GM23338 (cell line): Measurements from ENCODE around the gene B4GALT6. TPM values are rescaled to one million over a fixed set of nuclear protein-coding genes. Genes with fewer than 3 reads are reported as not detected.

Experiments
- ATAC-seq: fragments of 200-7000 bp; cut with Tn5 transposase; 3 replicates; pipeline ENCODE4 v1.9.1; 2020
- DNase-seq: peaks from one replicate; pipeline ENCODE4 v3.0.0-alpha.2; 2015; ENCODE audit warnings: low spot score
- H2AFZ ChIP-seq: fragments of 200-600 bp; sonication (generic); 2 replicates; pipeline ENCODE4 v1.8.0; 2016; ENCODE audit warnings: antibody characterized with exemption, mild to moderate bottlenecking, moderate library complexity
- H3F3A ChIP-seq: fragments of 200-600 bp; sonication (generic); replicated peaks from 2 replicates; pipeline ENCODE4 v1.8.0; 2017; ENCODE audit warnings: antibody characterized with exemption, mixed run types, low read depth
- H3K27ac ChIP-seq: fragments of 200-600 bp; sonication (generic); 2 replicates; pipeline ENCODE4 v1.6.1; 2016; ENCODE audit warnings: low read depth
- H3K27me3 ChIP-seq: fragments of 200-600 bp; sonication (generic); 2 replicates; pipeline ENCODE4 v1.8.0; 2016; ENCODE audit warnings: mild to moderate bottlenecking, mixed run types, moderate library complexity; ENCODE audit not compliant: insufficient read depth
- H3K36me3 ChIP-seq: fragments of 200-600 bp; sonication (generic); 2 replicates; pipeline ENCODE4 v1.8.0; 2016; ENCODE audit warnings: mild to moderate bottlenecking; ENCODE audit not compliant: insufficient read depth
- H3K4me1 ChIP-seq: fragments of 200-600 bp; sonication (generic); 2 replicates; pipeline ENCODE4 v1.8.0; 2016; ENCODE audit warnings: mild to moderate bottlenecking, moderate library complexity; ENCODE audit not compliant: insufficient read depth
- H3K4me2 ChIP-seq: fragments of 200-600 bp; sonication (generic); 2 replicates; pipeline ENCODE4 v1.7.1; 2017; ENCODE audit warnings: mixed run types
- H3K4me3 ChIP-seq: fragments of 200-600 bp; sonication (generic); 2 replicates; pipeline ENCODE4 v1.6.1; 2016; ENCODE audit warnings: mixed run types
- H3K79me2 ChIP-seq: fragments of 200-600 bp; sonication (generic); replicated peaks from 2 replicates; pipeline ENCODE4 v1.8.0; 2017; ENCODE audit warnings: mild to moderate bottlenecking; ENCODE audit not compliant: insufficient read depth
- H3K9me2 ChIP-seq: fragments of 200-600 bp; sonication (generic); 2 replicates; pipeline ENCODE4 v1.8.0; 2017; ENCODE audit not compliant: insufficient read depth
- H4K20me1 ChIP-seq: fragments of 200-600 bp; sonication (generic); replicated peaks from 2 replicates; pipeline ENCODE4 v1.8.0; 2017; ENCODE audit warnings: mild to moderate bottlenecking; ENCODE audit not compliant: insufficient read depth
- H3K27ac Mint-ChIP-seq: 2 replicates; pipeline ENCODE4 v1.8.0; 2020; ENCODE audit warnings: inconsistent platforms, mild to moderate bottlenecking, moderate library complexity, mixed read lengths
- H3K27me3 Mint-ChIP-seq: 3 replicates; pipeline ENCODE4 v1.8.0; 2022; ENCODE audit warnings: low read depth, mild to moderate bottlenecking, moderate library complexity, mixed read lengths, inconsistent platforms; ENCODE audit not compliant: insufficient read depth, poor library complexity
- H3K36me3 Mint-ChIP-seq: 3 replicates; pipeline ENCODE4 v1.8.0; 2021; ENCODE audit warnings: low read depth, mild to moderate bottlenecking, inconsistent platforms, moderate library complexity, mixed read lengths
- H3K4me1 Mint-ChIP-seq: 3 replicates; pipeline ENCODE4 v1.8.0; 2020; ENCODE audit warnings: mild to moderate bottlenecking, inconsistent platforms, mixed read lengths
- H3K4me3 Mint-ChIP-seq: 3 replicates; pipeline ENCODE4 v1.8.0; 2021; ENCODE audit warnings: moderate library complexity, mild to moderate bottlenecking, inconsistent platforms, mixed read lengths
- H3K9me3 Mint-ChIP-seq: 3 replicates; pipeline ENCODE4 v1.8.0; 2020; ENCODE audit warnings: moderate library complexity, mild to moderate bottlenecking, inconsistent platforms, mixed read lengths
- CTCF ChIP-seq, 2 experiments: fragments of 200-600 bp in 1 of 2; sonication (generic) in 1 of 2; conservative IDR thresholded peaks; 2 replicates each; pipeline versions ENCODE4 v1.5.1 to v1.6.1; 2016 to 2017; ENCODE audit warnings: antibody characterized with exemption in 2 of 2, low read depth in 2 of 2, mild to moderate bottlenecking in 2 of 2, moderate library complexity in 1 of 2
- ETS1 ChIP-seq: IDR thresholded peaks from 2 replicates; pipeline ENCODE4 v1.6.1; 2016; ENCODE audit warnings: antibody characterized with exemption
- EZH2 ChIP-seq: fragments of 200-600 bp; sonication (generic); IDR thresholded peaks from one replicate; pipeline ENCODE4 v1.8.0; 2017; ENCODE audit warnings: antibody characterized with exemption, mild to moderate bottlenecking, low read depth; ENCODE audit not compliant: unreplicated experiment
- EZH2phosphoT487 ChIP-seq: fragments of 200-600 bp; sonication (generic); IDR thresholded peaks from one replicate; pipeline ENCODE4 v1.8.1; 2018; ENCODE audit warnings: antibody characterized with exemption; ENCODE audit not compliant: unreplicated experiment
- POLR2AphosphoS5 ChIP-seq: IDR thresholded peaks from 2 replicates; pipeline ENCODE4 v1.6.1; 2016; ENCODE audit warnings: antibody characterized with exemption, low read depth
- STAT1 ChIP-seq: IDR thresholded peaks from one replicate; pipeline ENCODE4 v1.6.1; 2016; ENCODE audit warnings: antibody characterized with exemption; ENCODE audit not compliant: unreplicated experiment
- ZNF331 ChIP-seq: fragments of 250-450 bp; sonication (Bioruptor Pico); IDR thresholded peaks from 2 replicates; pipeline ENCODE4 v1.5.0; 2020; ENCODE audit warnings: low read depth, mild to moderate bottlenecking, moderate library complexity
- polyA plus RNA-seq: library from polyadenylated mRNA; unstranded; fragments of >200 nt; fragmentation: Nextera tagmentation; extraction: Ambion mirVana; gene quantifications from 2 replicates; pipeline ENCODE4 v1.2.1, GENCODE V29; 2016
- total RNA-seq: library from RNA; depleted of rRNA; stranded (reverse); fragments of >200 nt; shearing (Covaris generic); gene quantifications from 2 replicates; pipeline ENCODE4 v1.2.3, GENCODE V29; 2014
- TF ChIP-seq, protein P1 (sequence below): fragments of 250-450 bp; sonication (Bioruptor Pico); IDR thresholded peaks from 2 replicates; pipeline ENCODE4 v1.5.0; 2020; ENCODE audit warnings: mild to moderate bottlenecking, moderate library complexity

The B4GALT6 gene
- total and polyA plus RNA-seq, 2 experiments from 2014 or later, result 14.8 to 33.8 TPM

DNA sequence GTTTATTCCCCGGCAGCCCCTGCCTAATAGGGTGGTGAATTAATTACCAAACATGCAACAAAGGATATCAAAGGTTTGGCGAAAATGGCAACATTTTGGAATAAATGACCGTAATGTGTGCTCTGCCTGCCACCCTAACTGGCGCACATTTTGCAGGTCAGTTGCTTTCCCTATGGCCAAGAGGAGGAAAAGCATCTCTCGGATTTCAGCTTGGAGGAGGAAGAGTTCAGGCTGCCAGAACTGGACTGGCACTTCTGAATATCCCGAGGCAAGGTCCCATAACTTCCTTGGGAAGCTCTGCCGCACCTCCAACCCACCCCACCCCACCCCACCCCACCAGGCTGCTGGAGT, 39.2 kb upstream of the B4GALT6 start (continued):
- TF ChIP-seq EZH2phosphoT487, result no peak
- no peak for TF ChIP-seq STAT1
- no peak for TF ChIP-seq ETS1
- TF ChIP-seq ZNF331 (CRISPR knock-in tag), result no peak

GRCh38 chr18:31722369-31722957, 38.1 kb upstream of the B4GALT6 start:
- no peak overlapping the region for H3K27ac ChIP-seq
- no peak overlapping the region for H3K4me3 Mint-ChIP-seq
- no peaks in the 10 kb centered on the region for H3K79me2 ChIP-seq
- H3K4me1 ChIP-seq, result peaks cover 2% of the 10 kb centered on the region; the same call in 1 of the 2 replicates
- no peaks in the 10 kb centered on the region; the same call in 1 of the 2 replicates for H3K9me2 ChIP-seq
- H2AFZ ChIP-seq, result no peak overlapping the region
- no peaks in the 10 kb centered on the region for H3K27me3 ChIP-seq
- no peaks in the 10 kb centered on the region for H3K36me3 ChIP-seq
- no peak overlapping the region for H3K4me2 ChIP-seq
- no peak overlapping the region for H3K27ac Mint-ChIP-seq
- no peaks in the 10 kb centered on the region for H4K20me1 ChIP-seq
- peaks cover 2% of the 10 kb centered on the region for H3K27me3 Mint-ChIP-seq
- H3K36me3 Mint-ChIP-seq, result peaks cover 12% of the 10 kb centered on the region; the same call in 2 of the 3 replicates
- TF ChIP-seq EZH2 (no peak), STAT1 (no peak), POLR2AphosphoS5 (no peak), ETS1 (no peak), CTCF (conservative IDR thresholded peaks at IDR 0.05; ENCODE audit: low read depth in 2 of 2) (peak; percentile 90)
- TF ChIP-seq, protein P1, sequence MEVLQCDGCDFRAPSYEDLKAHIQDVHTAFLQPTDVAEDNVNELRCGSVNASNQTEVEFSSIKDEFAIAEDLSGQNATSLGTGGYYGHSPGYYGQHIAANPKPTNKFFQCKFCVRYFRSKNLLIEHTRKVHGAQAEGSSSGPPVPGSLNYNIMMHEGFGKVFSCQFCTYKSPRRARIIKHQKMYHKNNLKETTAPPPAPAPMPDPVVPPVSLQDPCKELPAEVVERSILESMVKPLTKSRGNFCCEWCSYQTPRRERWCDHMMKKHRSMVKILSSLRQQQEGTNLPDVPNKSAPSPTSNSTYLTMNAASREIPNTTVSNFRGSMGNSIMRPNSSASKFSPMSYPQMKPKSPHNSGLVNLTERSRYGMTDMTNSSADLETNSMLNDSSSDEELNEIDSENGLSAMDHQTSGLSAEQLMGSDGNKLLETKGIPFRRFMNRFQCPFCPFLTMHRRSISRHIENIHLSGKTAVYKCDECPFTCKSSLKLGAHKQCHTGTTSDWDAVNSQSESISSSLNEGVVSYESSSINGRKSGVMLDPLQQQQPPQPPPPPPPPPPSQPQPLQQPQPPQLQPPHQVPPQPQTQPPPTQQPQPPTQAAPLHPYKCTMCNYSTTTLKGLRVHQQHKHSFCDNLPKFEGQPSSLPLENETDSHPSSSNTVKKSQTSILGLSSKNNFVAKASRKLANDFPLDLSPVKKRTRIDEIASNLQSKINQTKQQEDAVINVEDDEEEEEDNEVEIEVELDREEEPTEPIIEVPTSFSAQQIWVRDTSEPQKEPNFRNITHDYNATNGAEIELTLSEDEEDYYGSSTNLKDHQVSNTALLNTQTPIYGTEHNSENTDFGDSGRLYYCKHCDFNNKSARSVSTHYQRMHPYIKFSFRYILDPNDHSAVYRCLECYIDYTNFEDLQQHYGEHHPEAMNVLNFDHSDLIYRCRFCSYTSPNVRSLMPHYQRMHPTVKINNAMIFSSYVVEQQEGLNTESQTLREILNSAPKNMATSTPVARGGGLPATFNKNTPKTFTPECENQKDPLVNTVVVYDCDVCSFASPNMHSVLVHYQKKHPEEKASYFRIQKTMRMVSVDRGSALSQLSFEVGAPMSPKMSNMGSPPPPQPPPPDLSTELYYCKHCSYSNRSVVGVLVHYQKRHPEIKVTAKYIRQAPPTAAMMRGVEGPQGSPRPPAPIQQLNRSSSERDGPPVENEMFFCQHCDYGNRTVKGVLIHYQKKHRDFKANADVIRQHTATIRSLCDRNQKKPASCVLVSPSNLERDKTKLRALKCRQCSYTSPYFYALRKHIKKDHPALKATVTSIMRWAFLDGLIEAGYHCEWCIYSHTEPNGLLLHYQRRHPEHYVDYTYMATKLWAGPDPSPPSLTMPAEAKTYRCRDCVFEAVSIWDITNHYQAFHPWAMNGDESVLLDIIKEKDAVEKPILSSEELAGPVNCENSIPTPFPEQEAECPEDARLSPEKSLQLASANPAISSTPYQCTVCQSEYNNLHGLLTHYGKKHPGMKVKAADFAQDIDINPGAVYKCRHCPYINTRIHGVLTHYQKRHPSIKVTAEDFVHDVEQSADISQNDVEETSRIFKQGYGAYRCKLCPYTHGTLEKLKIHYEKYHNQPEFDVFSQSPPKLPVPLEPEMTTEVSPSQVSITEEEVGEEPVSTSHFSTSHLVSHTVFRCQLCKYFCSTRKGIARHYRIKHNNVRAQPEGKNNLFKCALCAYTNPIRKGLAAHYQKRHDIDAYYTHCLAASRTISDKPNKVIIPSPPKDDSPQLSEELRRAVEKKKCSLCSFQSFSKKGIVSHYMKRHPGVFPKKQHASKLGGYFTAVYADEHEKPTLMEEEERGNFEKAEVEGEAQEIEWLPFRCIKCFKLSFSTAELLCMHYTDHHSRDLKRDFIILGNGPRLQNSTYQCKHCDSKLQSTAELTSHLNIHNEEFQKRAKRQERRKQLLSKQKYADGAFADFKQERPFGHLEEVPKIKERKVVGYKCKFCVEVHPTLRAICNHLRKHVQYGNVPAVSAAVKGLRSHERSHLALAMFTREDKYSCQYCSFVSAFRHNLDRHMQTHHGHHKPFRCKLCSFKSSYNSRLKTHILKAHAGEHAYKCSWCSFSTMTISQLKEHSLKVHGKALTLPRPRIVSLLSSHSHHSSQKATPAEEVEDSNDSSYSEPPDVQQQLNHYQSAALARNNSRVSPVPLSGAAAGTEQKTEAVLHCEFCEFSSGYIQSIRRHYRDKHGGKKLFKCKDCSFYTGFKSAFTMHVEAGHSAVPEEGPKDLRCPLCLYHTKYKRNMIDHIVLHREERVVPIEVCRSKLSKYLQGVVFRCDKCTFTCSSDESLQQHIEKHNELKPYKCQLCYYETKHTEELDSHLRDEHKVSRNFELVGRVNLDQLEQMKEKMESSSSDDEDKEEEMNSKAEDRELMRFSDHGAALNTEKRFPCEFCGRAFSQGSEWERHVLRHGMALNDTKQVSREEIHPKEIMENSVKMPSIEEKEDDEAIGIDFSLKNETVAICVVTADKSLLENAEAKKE, result no peak
- no peak overlapping the region for H3K4me3 ChIP-seq
- DNase-seq, result peak; percentile 92
- ATAC-seq, result peak; percentile 97
- peaks cover 12% of the 10 kb centered on the region for H3K9me3 Mint-ChIP-seq
- peaks cover 3% of the 10 kb centered on the region; the same call in 2 of the 3 replicates for H3K4me1 Mint-ChIP-seq
- H3F3A ChIP-seq, result no peaks in the 10 kb centered on the region
